Amniotic epithelial cell (primary cell): ENCODE data around the gene ABCD1.
A peak's percentile ranks its signal among the peaks of the same experiment; 100 is the strongest.

Experiments used
- DNase-seq: peaks from one replicate; pipeline ENCODE4 v3.0.0-alpha.2; 2010; ENCODE audit warnings: low read depth

The ABCD1 gene

DNA sequence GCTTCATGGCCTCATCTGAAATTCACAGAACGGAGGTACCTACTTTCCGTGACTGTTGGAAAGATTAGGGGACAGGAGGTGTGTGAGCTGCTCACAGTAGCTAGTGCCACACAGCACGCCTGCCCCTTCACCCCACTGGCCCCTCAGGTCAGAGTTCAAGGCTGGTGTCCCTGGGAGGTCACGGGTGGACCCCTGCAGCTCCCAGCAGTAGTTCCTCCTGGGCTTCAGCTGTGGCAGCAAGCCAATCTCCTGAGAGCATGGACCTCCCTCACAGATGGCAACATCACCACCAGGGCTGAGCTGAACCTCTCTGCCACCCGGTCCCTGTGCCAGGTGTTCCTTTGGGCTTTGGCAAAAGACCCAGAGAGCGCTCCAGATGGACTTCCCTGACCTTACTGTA is 67.7 kb downstream of the ABCD1 start:
- no peak for DNase-seq

DNA sequence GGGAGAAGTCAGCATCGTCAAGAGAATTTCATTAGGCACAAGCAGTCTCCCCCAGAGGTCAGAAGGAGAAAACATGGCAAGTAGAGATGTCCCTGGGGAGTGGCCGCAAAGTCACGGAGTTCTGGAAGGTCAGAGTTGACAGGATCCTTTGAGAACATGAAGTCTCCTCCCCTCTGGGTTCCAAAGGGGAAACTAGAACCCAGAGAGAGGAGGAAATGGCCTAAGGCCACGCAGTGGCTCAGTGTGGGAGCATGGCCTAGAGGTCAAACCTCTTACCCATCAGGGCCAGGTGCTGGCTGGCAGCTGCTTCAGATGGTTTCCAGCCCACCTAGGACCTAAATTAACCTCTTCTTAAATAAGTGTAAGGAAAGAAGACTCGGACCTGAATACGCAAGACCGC is 68.6 kb downstream of the ABCD1 start:
- DNase-seq = peak; percentile 3
